Peyer's patch (tissue), 4 donors: ENCODE measurements around the gene YIPF5. TPM values are rescaled to one million over a fixed set of nuclear protein-coding genes. Genes with fewer than 3 reads are reported as not detected.

Source experiments
- DNase-seq, 3 donors: peaks; one replicate each; pipeline ENCODE4 v3.0.0-alpha.2; 2017 to 2019
- H3K27ac ChIP-seq, 4 donors: fragments of 200-600 bp; sonication (generic); one replicate each; pipeline ENCODE4 v1.5.1; 2016 to 2019
- H3K27me3 ChIP-seq, 2 donors: fragments of 200-600 bp; sonication (generic); one replicate each; pipeline ENCODE4 v1.5.1; 2019
- H3K36me3 ChIP-seq, 3 donors: fragments of 200-600 bp; sonication (generic); one replicate each; pipeline ENCODE4 v1.5.1; 2016 to 2019
- H3K4me1 ChIP-seq, 4 donors: fragments of 200-600 bp; sonication (generic); one replicate each; pipeline ENCODE4 v1.5.1; 2016 to 2019
- H3K4me3 ChIP-seq, 4 donors: fragments of 200-600 bp; sonication (generic); 1 replicate in 3 of 4; 2 replicates in 1 of 4; pipeline ENCODE4 v1.5.1; 2016 to 2019; ENCODE audit warnings: mild to moderate bottlenecking in 1 of 4
- H3K9me3 ChIP-seq, 4 donors: fragments of 200-600 bp; sonication (generic); one replicate each; pipeline ENCODE4 v1.5.1; 2016 to 2019; ENCODE audit warnings: mild to moderate bottlenecking in 1 of 4
- POLR2A ChIP-seq, 2 donors: fragments of 450-650 bp; IDR thresholded peaks; one replicate each; pipeline ENCODE4 v1.5.1; 2017; ENCODE audit warnings: antibody characterized with exemption in 2 of 2, mild to moderate bottlenecking in 2 of 2, moderate library complexity in 2 of 2
- total RNA-seq, 4 donors: library from RNA; depleted of rRNA; stranded (reverse); fragments of >200 nt; gene quantifications; one replicate each; pipeline ENCODE4 v1.1.0, GENCODE V29; 2016
- TF ChIP-seq, protein P1 (sequence below), 6 experiments: fragments of 450-650 bp in 4 of 6; fragments of 200-600 bp in 2 of 6; sonication (generic) in 1 of 6; IDR thresholded peaks; one replicate each; pipeline ENCODE4 v1.5.1; 2017 to 2019; ENCODE audit warnings: antibody characterized with exemption in 6 of 6, mild to moderate bottlenecking in 3 of 6, moderate library complexity in 1 of 6

Gene YIPF5
- total RNA-seq, 4 donors from 2014 or later, result 22.3 to 47.6 (median 34.9) TPM

DNA sequence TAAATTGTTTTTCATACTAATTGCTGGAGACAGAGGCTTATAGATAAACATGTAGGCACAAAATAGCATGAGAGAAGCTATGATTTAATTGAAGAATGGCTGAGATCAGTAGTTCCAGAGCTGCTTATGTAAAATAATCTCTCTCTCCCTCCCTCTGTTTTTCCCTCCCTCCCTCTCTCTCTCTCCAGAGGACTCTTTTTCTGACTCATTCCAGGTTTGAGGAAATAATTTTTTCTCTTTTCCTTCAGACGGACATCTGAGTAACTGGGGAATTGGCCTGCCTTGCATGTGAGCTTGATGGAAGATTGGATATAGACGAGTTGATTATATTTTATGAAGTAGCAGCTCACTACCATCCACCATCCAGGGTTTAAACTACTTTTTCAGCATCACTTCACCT is 35.7 kb upstream of the YIPF5 start:
- no peaks in the 10 kb centered on the region for H3K36me3 ChIP-seq
- no peak for DNase-seq
- no peaks in the 10 kb centered on the region for H3K27me3 ChIP-seq
- no peak overlapping the region for H3K27ac ChIP-seq
- no peak for TF ChIP-seq POLR2A (IDR thresholded peaks at IDR 0.05)
- TF ChIP-seq, protein P1, sequence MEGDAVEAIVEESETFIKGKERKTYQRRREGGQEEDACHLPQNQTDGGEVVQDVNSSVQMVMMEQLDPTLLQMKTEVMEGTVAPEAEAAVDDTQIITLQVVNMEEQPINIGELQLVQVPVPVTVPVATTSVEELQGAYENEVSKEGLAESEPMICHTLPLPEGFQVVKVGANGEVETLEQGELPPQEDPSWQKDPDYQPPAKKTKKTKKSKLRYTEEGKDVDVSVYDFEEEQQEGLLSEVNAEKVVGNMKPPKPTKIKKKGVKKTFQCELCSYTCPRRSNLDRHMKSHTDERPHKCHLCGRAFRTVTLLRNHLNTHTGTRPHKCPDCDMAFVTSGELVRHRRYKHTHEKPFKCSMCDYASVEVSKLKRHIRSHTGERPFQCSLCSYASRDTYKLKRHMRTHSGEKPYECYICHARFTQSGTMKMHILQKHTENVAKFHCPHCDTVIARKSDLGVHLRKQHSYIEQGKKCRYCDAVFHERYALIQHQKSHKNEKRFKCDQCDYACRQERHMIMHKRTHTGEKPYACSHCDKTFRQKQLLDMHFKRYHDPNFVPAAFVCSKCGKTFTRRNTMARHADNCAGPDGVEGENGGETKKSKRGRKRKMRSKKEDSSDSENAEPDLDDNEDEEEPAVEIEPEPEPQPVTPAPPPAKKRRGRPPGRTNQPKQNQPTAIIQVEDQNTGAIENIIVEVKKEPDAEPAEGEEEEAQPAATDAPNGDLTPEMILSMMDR (IDR thresholded peaks at IDR 0.05), result no peak
- no peak overlapping the region for H3K4me3 ChIP-seq
- H3K4me1 ChIP-seq, result no peaks in the 10 kb centered on the region
- H3K9me3 ChIP-seq, result no peaks in the 10 kb centered on the region

DNA sequence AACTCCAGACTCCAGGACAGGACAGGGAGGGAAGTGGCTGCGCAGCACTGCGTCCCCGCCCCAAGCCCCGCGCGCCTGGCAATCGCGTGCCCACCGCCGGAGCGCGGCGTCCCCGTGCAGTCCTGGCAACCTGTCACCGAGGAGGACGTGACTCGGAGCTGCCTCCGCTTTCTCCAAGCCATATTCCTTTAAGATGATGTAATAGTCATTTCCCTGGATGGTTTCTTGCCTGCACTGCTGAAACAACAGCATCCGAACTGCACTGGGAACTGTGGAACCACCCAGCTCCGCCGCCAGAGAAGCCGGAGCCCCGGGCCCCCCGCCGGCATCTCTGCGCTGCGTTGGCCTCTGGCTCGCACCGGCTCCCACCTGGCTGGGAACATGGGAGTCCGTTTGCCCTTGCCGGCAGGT is 34.7 kb upstream of the YIPF5 start:
- no peaks in the 10 kb centered on the region for H3K4me1 ChIP-seq
- DNase-seq, result no peak
- H3K9me3 ChIP-seq, result no peaks in the 10 kb centered on the region
- no peaks in the 10 kb centered on the region for H3K36me3 ChIP-seq
- TF ChIP-seq POLR2A (IDR thresholded peaks at IDR 0.05), result no peak
- TF ChIP-seq, protein P1 (IDR thresholded peaks at IDR 0.05), result no peak
- H3K27ac ChIP-seq, result no peak overlapping the region
- no peaks in the 10 kb centered on the region for H3K27me3 ChIP-seq
- H3K4me3 ChIP-seq, result no peak overlapping the region

DNA sequence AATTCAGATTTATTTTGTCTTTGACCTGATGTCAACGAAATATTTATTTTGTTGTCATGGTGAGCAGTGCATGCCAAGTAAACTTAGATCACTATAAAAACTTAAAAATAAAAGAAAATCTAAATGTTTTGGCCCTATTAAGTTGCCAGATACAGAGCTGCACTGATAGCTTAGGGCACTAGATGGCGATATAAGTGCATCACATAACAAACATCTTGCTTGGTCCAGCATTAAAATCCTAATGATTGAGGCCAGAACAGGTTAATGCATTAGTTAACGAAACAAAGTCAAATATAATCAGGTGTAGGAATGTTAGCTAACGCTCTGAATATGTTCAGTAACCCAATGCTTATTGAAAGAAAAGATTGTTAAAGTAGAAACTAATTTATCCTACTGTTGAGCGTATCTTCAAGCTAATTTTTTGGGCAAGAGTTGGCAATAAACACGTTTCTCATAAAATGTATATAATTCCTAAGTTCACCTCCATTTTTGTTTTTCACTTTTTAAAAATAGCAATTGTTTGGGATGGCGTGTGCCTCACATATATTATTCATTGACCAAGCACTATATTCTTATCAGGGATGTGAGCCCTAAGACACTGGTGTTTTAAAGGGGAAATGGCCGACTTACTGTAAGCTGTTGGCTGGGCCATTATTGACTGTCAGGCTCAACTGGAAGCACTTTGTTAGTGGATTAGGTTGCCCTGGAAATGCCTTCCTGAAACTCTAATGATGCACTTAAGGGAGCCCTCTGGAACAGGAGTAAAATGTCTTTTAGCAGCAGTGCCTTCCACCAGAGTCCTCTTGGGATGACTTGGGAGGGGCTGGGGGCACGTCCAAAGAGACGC is 33.5 kb upstream of the YIPF5 start:
- peak in 2 of 3 donors; percentile 31 to 66 for DNase-seq
- no peak overlapping the region for H3K4me3 ChIP-seq
- TF ChIP-seq, protein P1 (IDR thresholded peaks at IDR 0.05), result peak; percentile 48 to 93 (median 86)
- no peak for TF ChIP-seq POLR2A (IDR thresholded peaks at IDR 0.05)
- no peaks in the 10 kb centered on the region for H3K9me3 ChIP-seq
- no peaks in the 10 kb centered on the region for H3K36me3 ChIP-seq
- no peaks in the 10 kb centered on the region for H3K27me3 ChIP-seq
- H3K27ac ChIP-seq, result no peak overlapping the region
- H3K4me1 ChIP-seq, result no peaks in the 10 kb centered on the region

DNA sequence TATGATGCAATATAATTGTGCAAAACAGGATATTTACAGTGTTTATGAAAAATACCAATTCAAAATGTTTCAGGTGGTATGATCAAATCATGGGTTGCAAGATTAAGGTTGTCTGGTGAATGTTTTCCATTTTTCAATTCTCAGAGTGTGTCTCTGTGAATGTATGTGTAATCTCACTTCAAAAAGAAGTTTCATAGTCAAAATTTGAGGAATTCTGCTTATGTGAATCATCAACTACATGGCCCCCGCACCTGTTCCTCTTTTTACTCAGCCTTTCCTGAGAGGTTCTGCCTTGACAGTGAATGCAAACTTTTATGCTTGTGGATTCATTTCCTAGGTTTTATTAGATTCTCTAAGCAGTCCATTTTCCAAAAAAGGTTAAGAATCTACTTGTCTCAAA is 32.3 kb upstream of the YIPF5 start:
- H3K4me1 ChIP-seq, result no peaks in the 10 kb centered on the region

DNA sequence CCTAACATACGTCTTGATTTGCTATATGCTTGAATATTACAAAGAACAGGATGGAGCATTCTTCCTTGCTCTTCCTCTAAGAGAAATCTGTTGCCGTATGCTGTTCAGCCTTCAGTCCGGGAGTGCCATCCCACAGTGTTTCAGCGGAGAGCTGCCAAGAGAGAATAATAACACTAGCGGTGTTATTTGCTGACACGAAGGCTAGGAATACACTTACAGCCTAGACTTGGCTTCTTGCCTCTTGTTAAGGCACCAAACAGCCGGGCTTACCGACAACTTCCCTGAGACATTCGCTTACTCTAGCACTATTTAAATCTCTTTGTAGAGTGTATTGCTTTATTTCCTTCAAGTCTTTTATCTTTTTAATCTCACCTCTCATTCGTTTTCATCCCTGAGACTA is 31.6 kb upstream of the YIPF5 start:
- Histone ChIP-seq H3K27ac (no peak overlapping the region), H3K27me3 (no peaks in the 10 kb centered on the region)
- no peak for DNase-seq

More for the DNA sequence above, 32.3 kb upstream of the YIPF5 start:
- Histone ChIP-seq H3K9me3 (no peaks in the 10 kb centered on the region), H3K27ac (no peak overlapping the region), H3K4me3 (no peak overlapping the region), H3K36me3 (no peaks in the 10 kb centered on the region), H3K27me3 (no peaks in the 10 kb centered on the region)
- DNase-seq, result no peak
- TF ChIP-seq POLR2A (IDR thresholded peaks at IDR 0.05), result no peak
- TF ChIP-seq, protein P1 (IDR thresholded peaks at IDR 0.05), result no peak

More for the DNA sequence above, 31.6 kb upstream of the YIPF5 start:
- no peaks in the 10 kb centered on the region for H3K36me3 ChIP-seq
- H3K9me3 ChIP-seq, result no peaks in the 10 kb centered on the region
- no peaks in the 10 kb centered on the region for H3K4me1 ChIP-seq
- H3K4me3 ChIP-seq, result no peak overlapping the region
- TF ChIP-seq, protein P1 (IDR thresholded peaks at IDR 0.05), result no peak
- TF ChIP-seq POLR2A (IDR thresholded peaks at IDR 0.05), result no peak
